Activated CD4-positive, CD25-positive, alpha-beta regulatory T cell treated with anti-CD3 and anti-CD28 coated beads, Interleukin-2, amount 50 U/mL, for 24 hours (primary cell): ENCODE data around the gene ERV3-1.
"Not testable (repeated sequence)": the region's sequence is repeated elsewhere in the genome, so short reads cannot be mapped to it uniquely, and the experiment has no call there.

ENCODE experiments used
- ATAC-seq, 2 donors: fragments of 150-1000 bp; cut with Tn5 transposase; one replicate each; pipeline ENCODE4 v1.10.0; 2021; ENCODE audit warnings: mild to moderate bottlenecking in 1 of 2, moderate library complexity in 1 of 2

The ERV3-1 gene

GRCh38 chr7:65001291-65001814, 5.1 kb downstream of the ERV3-1 start:
- ATAC-seq, result no peak

- no peak for ATAC-seq
Measured at GRCh38 chr7:64999165-65000004, 7.1 kb downstream of the ERV3-1 start.

- no peak for ATAC-seq
Measured at GRCh38 chr7:64998865-64999164, 7.7 kb downstream of the ERV3-1 start.

GRCh38 chr7:64997927-64998391, 8.5 kb downstream of the ERV3-1 start:
- no peak for ATAC-seq

- ATAC-seq, result no peak
Measured at GRCh38 chr7:64997164-64997908, 9.2 kb downstream of the ERV3-1 start.

- ATAC-seq, result no peak
Measured at GRCh38 chr7:64996305-64996704, 10.2 kb downstream of the ERV3-1 start.

- ATAC-seq, result no peak
Measured at GRCh38 chr7:64993901-64994300, 12.6 kb downstream of the ERV3-1 start.

GRCh38 chr7:64992971-64993370, 13.5 kb downstream of the ERV3-1 start:
- no peak for ATAC-seq

- ATAC-seq, result no peak
Measured at GRCh38 chr7:64990936-64991335, 15.6 kb downstream of the ERV3-1 start, which contains the start of gene ZNF117. TSS of gene ZNF117 (minus strand) at chr7:64991036.

- no peak for ATAC-seq
Measured at GRCh38 chr7:64990216-64990615, 16.3 kb downstream of the ERV3-1 start.

GRCh38 chr7:64978497-64979203, 27.8 kb downstream of the ERV3-1 start:
- ATAC-seq, result no peak

- ATAC-seq, result no peak
Measured at GRCh38 chr7:64965594-64965993, 40.9 kb downstream of the ERV3-1 start.

GRCh38 chr7:64959072-64959747, 47.3 kb downstream of the ERV3-1 start:
- ATAC-seq, result no peak

- ATAC-seq, result no peak
Measured at GRCh38 chr7:64951250-64951848, 55.1 kb downstream of the ERV3-1 start.

GRCh38 chr7:64950673-64951072, 55.8 kb downstream of the ERV3-1 start:
- not testable (repeated sequence) for ATAC-seq

- not testable (repeated sequence) for ATAC-seq
Measured at GRCh38 chr7:64948774-64949173, 57.7 kb downstream of the ERV3-1 start.

GRCh38 chr7:64947252-64948000, 59.1 kb downstream of the ERV3-1 start:
- ATAC-seq, result no peak

- ATAC-seq, result no peak
Measured at GRCh38 chr7:64946772-64947171, 59.7 kb downstream of the ERV3-1 start.

GRCh38 chr7:64945503-64946175, 60.8 kb downstream of the ERV3-1 start:
- no peak for ATAC-seq

- not testable (repeated sequence) for ATAC-seq
Measured at GRCh38 chr7:64944667-64945502, 61.6 kb downstream of the ERV3-1 start.
